ENCODE data around the gene SIPA1L2. TPM values are rescaled to one million over a fixed set of nuclear protein-coding genes. Genes with fewer than 3 reads are reported as not detected.

SIPA1L2 gene
- total RNA-seq, 1 experiment from 2014 or later, result 3.4 TPM

DNA sequence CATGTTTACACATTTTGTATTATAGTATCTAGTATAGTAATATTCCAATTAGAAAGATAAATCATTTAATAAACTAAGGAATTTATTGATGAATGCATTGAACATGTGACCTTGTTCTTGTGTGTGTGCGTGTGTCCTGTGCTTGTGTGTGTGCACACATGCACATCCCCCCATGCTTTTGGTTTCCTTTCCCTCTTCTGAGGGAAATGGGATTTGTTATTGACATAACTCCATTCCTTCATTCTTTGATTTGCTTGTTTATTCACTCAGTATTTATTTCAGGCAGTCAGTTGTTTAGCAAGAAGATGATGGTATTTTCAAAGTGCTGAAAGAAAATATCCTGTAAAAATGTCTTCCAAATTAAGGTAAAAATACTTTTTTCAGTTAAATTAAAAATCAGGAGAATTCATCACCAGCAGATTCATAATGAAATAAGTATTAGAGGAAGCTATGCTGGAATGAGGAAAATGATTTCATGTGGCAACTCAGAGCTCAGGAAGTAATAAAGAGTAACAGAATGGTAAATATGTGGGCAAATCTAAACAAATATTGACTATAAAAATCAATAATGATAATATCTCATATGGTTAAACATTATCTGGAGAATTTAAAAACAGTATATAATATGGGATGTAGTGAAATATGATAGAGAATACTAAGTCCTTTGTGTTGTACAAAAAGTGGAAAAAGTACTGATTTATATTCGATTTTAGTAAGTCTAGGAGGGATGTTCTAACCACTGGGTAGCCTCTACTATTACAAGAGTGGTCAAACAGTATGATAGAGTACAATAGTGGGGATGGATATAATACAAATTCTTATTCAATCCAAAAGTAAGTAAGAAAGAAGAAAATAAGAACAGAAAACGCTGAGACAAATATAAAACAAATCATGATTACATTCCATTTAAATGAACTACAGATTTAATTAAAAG, 35.2 kb upstream of the SIPA1L2 start:
- BruUV-seq (replicated peaks), result no TSS peak
- H3K4me3 ChIP-seq (ENCODE audit: low read depth, low read length, poor library complexity, severe bottlenecking), result no peak overlapping the region
- intact Hi-C loops (cut with micrococcal nuclease; ENCODE audit: unreplicated experiment), result no loop called here
- ChIA-PET POLR2A (ENCODE audit: low non-redundant PET) (no interaction called here), CTCF (no interaction called here)
- peaks cover 12% of the 10 kb centered on the region for H3K4me1 ChIP-seq (ENCODE audit: insufficient read depth, low read length, poor library complexity, severe bottlenecking)
- no peak for TF ChIP-seq EZH2 (IDR thresholded peaks at IDR 0.05; ENCODE audit: borderline replicate concordance, low read depth, low read length, poor library complexity, severe bottlenecking)
- TF ChIP-seq, protein P1, sequence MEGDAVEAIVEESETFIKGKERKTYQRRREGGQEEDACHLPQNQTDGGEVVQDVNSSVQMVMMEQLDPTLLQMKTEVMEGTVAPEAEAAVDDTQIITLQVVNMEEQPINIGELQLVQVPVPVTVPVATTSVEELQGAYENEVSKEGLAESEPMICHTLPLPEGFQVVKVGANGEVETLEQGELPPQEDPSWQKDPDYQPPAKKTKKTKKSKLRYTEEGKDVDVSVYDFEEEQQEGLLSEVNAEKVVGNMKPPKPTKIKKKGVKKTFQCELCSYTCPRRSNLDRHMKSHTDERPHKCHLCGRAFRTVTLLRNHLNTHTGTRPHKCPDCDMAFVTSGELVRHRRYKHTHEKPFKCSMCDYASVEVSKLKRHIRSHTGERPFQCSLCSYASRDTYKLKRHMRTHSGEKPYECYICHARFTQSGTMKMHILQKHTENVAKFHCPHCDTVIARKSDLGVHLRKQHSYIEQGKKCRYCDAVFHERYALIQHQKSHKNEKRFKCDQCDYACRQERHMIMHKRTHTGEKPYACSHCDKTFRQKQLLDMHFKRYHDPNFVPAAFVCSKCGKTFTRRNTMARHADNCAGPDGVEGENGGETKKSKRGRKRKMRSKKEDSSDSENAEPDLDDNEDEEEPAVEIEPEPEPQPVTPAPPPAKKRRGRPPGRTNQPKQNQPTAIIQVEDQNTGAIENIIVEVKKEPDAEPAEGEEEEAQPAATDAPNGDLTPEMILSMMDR (conservative IDR thresholded peaks at IDR 0.05; ENCODE audit: low read depth, low read length), result no peak
- H3K9me3 ChIP-seq (ENCODE audit: low read depth, low read length, poor library complexity, severe bottlenecking), result no peaks in the 10 kb centered on the region
- H3K27ac ChIP-seq (ENCODE audit: low read depth, low read length, poor library complexity, severe bottlenecking), result no peak overlapping the region
- no peaks in the 10 kb centered on the region for H3K27me3 ChIP-seq (replicated peaks; ENCODE audit: insufficient read depth, low read depth, low read length, poor library complexity)
- DNase-seq (ENCODE audit: low spot score), result no peak
- H3K36me3 ChIP-seq (ENCODE audit: insufficient read depth, low read length, poor library complexity, severe bottlenecking), result no peaks in the 10 kb centered on the region

- TF ChIP-seq EZH2 (IDR thresholded peaks at IDR 0.05; ENCODE audit: borderline replicate concordance, low read depth, low read length, poor library complexity, severe bottlenecking), result no peak
- TF ChIP-seq, protein P1 (conservative IDR thresholded peaks at IDR 0.05; ENCODE audit: low read depth, low read length), result no peak
- DNase-seq (ENCODE audit: low spot score), result no peak
- no peak overlapping the region for H3K4me3 ChIP-seq (ENCODE audit: low read depth, low read length, poor library complexity, severe bottlenecking)
- H3K27me3 ChIP-seq (replicated peaks; ENCODE audit: insufficient read depth, low read depth, low read length, poor library complexity), result no peaks in the 10 kb centered on the region
- no peaks in the 10 kb centered on the region for H3K9me3 ChIP-seq (ENCODE audit: low read depth, low read length, poor library complexity, severe bottlenecking)
- H3K36me3 ChIP-seq (ENCODE audit: insufficient read depth, low read length, poor library complexity, severe bottlenecking), result no peaks in the 10 kb centered on the region
- H3K4me1 ChIP-seq (ENCODE audit: insufficient read depth, low read length, poor library complexity, severe bottlenecking), result peaks cover 20% of the 10 kb centered on the region
- no peak overlapping the region for H3K27ac ChIP-seq (ENCODE audit: low read depth, low read length, poor library complexity, severe bottlenecking)
- intact Hi-C loops (cut with micrococcal nuclease; ENCODE audit: unreplicated experiment), result no loop called here
- BruUV-seq (replicated peaks), result no TSS peak
- ChIA-PET POLR2A (ENCODE audit: low non-redundant PET) (no interaction called here), CTCF (no interaction called here)
Observed at GRCh38 chr1:232662910-232663309, 33.0 kb upstream of the SIPA1L2 start.

DNA sequence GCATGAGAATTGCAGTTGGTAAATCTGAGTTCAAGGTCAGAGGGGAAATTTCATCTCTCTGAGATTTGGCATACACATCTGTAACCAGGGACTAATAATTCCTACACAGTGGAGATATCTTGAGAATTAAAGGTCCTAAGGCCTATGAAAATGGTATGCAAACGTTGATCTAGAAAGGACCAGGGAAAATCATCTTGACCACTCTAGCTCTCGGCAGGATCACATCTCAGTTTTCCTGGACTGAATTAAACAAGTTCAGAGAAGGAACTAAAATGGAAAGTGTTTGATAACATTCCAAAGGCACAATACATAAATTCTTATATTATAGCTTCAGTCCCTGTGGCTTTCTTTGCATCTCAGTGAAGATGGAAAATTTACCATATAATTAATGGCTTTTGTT, 28.5 kb upstream of the SIPA1L2 start:
- Histone ChIP-seq H3K4me1 (ENCODE audit: insufficient read depth, low read length, poor library complexity, severe bottlenecking) (peaks cover 21% of the 10 kb centered on the region), H3K27me3 (replicated peaks; ENCODE audit: insufficient read depth, low read depth, low read length, poor library complexity) (no peaks in the 10 kb centered on the region), H3K36me3 (ENCODE audit: insufficient read depth, low read length, poor library complexity, severe bottlenecking) (no peaks in the 10 kb centered on the region), H3K27ac (ENCODE audit: low read depth, low read length, poor library complexity, severe bottlenecking) (no peak overlapping the region), H3K4me3 (ENCODE audit: low read depth, low read length, poor library complexity, severe bottlenecking) (no peak overlapping the region), H3K9me3 (ENCODE audit: low read depth, low read length, poor library complexity, severe bottlenecking) (no peaks in the 10 kb centered on the region)
- DNase-seq (ENCODE audit: low spot score), result no peak
- no peak for TF ChIP-seq EZH2 (IDR thresholded peaks at IDR 0.05; ENCODE audit: borderline replicate concordance, low read depth, low read length, poor library complexity, severe bottlenecking)
- TF ChIP-seq, protein P1 (conservative IDR thresholded peaks at IDR 0.05; ENCODE audit: low read depth, low read length), result no peak
- BruUV-seq (replicated peaks), result no TSS peak
- CTCF ChIA-PET, result no interaction called here
- POLR2A ChIA-PET (ENCODE audit: low non-redundant PET), result no interaction called here
- intact Hi-C loops (cut with micrococcal nuclease; ENCODE audit: unreplicated experiment), result no loop called here

Measured in A673 (cell line).